ENCODE results near the gene REXO2.

GRCh38 chr11:114448749-114449482 is 9.6 kb downstream of the REXO2 start:
- TF ChIP-seq CTCF (IDR thresholded peaks at IDR 0.05) (no peak), POLR2A (IDR thresholded peaks at IDR 0.05) (no peak)
